ENCODE measurements around the gene KCNIP4.

KCNIP4 gene

GRCh38 chr4:20684852-20685763 is 1263.5 kb downstream of the KCNIP4 start:
- no peak for DNase-seq (ENCODE audit: low read depth in 2 of 3, low spot score in 1 of 3)

GRCh38 chr4:20683766-20684165 is 1264.8 kb downstream of the KCNIP4 start:
- no peak for DNase-seq (ENCODE audit: low read depth in 2 of 3, low spot score in 1 of 3)

- DNase-seq (ENCODE audit: low read depth in 2 of 3, low spot score in 1 of 3): no peak
These were observed 1265.7 kb downstream of the KCNIP4 start for GRCh38 chr4:20682853-20683252.

DNA sequence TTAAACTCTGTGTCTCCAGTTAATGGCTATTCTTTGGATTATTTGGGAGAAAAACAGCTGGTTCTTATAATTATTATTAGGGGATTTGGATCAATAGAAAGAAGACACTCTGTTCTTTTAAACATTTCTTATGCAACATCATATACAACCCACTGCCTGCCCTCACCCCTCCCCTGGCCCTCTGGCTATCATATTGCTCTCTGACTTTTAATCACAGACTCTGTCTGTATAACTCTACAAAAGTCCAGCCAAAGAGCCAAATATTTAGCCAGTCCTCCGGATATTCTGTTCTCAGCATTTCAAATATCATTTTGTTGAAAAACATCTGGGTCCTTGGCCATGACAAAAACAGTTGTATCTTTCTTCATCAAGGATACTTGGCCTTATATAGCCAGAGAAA is 1267.3 kb downstream of the KCNIP4 start:
- DNase-seq (ENCODE audit: low read depth in 2 of 3, low spot score in 1 of 3): no peak

GRCh38 chr4:20680736-20681135 is 1267.8 kb downstream of the KCNIP4 start:
- no peak for DNase-seq (ENCODE audit: low read depth in 2 of 3, low spot score in 1 of 3)

GRCh38 chr4:20679951-20680350 is 1268.6 kb downstream of the KCNIP4 start:
- no peak for DNase-seq (ENCODE audit: low read depth in 2 of 3, low spot score in 1 of 3)

Data from stimulated activated CD4-positive, alpha-beta T cell treated with anti-CD3 and anti-CD28 coated beads, Interleukin-12 subunit alpha, Interleukin-12 subunit beta, amount 100 ng/mL, for 48 hours (primary cell).